D721Med (cell line): Measurements from ENCODE around the gene BICC1.

ENCODE experiments used
- DNase-seq: peaks from one replicate; pipeline ENCODE4 v3.0.0; 2011; ENCODE audit warnings: low spot score; ENCODE audit not compliant: insufficient read length
- FAIRE-seq: peaks from 2 replicates; lab custom pipeline; 2011; peaks lifted over from hg19 to GRCh38; lab: Jason Lieb, UNC
- TF ChIP-seq, protein P1 (sequence below): IDR thresholded peaks from 2 replicates; pipeline ENCODE4 v1.5.1; 2012; ENCODE audit warnings: mild to moderate bottlenecking, control low read depth; ENCODE audit not compliant: insufficient read depth; ENCODE audit errors: missing control alignments

BICC1 gene

DNA sequence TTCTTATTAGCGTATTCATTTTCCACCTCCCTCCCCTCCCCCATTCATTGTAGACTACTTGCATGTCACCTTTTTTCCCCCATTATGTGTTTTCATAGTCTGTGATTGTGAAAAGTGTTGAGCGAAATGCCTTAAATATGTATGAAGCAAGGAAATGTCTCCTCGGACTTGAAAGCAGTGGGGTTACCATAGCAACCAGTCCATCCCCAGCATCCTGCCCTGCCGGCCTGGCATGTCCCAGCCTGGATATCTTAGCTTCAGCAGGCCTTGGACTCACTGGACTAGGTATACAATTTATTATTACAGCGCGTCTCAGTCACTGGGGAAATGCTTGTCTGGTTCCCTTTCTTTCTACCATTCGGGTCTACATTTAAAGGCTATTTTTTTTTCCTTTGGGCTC lies 283.6 kb downstream of the BICC1 start:
- TF ChIP-seq, protein P1, sequence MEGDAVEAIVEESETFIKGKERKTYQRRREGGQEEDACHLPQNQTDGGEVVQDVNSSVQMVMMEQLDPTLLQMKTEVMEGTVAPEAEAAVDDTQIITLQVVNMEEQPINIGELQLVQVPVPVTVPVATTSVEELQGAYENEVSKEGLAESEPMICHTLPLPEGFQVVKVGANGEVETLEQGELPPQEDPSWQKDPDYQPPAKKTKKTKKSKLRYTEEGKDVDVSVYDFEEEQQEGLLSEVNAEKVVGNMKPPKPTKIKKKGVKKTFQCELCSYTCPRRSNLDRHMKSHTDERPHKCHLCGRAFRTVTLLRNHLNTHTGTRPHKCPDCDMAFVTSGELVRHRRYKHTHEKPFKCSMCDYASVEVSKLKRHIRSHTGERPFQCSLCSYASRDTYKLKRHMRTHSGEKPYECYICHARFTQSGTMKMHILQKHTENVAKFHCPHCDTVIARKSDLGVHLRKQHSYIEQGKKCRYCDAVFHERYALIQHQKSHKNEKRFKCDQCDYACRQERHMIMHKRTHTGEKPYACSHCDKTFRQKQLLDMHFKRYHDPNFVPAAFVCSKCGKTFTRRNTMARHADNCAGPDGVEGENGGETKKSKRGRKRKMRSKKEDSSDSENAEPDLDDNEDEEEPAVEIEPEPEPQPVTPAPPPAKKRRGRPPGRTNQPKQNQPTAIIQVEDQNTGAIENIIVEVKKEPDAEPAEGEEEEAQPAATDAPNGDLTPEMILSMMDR: no peak
- no peak for FAIRE-seq
- DNase-seq: no peak

DNA sequence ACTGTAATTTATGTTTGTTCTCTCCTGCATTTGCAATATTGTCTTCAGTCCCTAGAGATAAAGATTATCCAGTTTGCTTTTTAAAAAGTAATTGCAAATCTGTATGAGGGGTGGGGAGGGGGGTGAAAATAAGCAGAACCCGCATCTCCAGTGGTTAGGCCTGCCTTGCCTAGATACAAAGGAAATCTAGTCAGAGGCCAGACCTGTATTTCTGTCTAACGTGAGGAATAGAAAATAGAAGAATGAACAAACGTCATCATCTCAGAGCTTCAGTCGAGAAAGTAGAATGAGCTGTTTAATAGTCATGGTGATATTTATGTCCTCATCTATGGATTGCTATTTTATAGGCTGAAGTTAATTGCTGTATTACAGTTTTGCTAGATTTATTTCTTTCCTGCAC lies 284.2 kb downstream of the BICC1 start:
- FAIRE-seq (peak; percentile 32), DNase-seq (no peak)
- TF ChIP-seq, protein P1: no peak

DNA sequence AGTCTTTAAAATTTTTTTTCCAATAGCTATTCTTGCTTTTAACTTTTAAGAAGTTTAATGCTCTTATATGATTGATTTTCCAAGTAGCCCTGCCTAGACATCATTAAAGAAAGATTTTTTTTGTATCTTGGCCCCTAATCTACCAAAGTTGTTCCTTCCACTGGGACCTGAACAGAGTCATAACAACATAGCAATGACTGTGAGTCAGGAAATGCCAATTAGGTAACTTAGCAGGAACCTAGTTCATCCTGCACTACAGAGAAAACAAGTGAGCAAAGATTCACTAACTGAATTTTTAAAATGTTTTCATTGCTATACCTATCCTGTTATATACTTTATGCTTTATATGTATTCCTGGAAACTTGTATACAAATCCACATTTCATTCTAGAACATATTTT lies 284.7 kb downstream of the BICC1 start:
- FAIRE-seq (no peak), DNase-seq (no peak)
- TF ChIP-seq, protein P1: no peak

DNA sequence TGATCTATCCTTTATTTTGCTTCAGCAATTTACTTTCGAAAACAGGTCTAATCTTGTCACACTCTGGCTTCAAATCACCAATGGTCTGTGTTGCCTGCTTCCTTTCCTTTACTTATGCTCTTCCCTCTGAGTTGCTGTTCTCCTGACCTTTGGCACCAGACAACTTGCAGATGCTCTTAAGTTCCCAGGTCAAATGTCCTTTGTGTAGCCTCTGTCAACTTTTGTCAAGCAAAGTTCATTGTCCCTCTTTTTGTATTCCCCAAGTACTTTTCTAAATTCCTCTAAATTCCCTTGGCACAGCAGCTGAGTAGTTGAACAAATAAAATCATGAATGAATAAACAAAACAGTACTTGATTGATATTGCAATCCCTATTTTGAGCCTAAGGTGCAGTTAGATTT lies 289.4 kb downstream of the BICC1 start:
- no peak for FAIRE-seq
- TF ChIP-seq, protein P1: no peak
- no peak for DNase-seq

DNA sequence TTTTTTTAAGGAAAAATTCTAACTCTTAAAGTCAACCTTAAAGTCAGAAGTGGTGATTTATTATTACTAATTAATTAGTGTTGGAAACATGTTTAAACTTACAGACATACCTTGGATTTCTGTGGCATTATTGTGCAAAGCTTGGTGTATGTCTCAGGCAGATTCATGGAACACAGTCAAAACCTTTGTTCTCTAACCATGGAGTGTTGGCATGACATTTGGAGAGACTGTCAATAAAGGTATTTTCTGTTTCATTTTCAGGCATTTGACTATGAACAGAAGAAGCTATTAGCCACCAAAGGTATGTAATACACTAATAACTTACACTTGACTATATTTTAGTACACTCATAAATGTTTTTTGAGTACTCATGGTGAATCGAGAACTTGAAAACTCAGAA lies 293.7 kb downstream of the BICC1 start:
- no peak for FAIRE-seq
- no peak for DNase-seq
- TF ChIP-seq, protein P1: no peak

DNA sequence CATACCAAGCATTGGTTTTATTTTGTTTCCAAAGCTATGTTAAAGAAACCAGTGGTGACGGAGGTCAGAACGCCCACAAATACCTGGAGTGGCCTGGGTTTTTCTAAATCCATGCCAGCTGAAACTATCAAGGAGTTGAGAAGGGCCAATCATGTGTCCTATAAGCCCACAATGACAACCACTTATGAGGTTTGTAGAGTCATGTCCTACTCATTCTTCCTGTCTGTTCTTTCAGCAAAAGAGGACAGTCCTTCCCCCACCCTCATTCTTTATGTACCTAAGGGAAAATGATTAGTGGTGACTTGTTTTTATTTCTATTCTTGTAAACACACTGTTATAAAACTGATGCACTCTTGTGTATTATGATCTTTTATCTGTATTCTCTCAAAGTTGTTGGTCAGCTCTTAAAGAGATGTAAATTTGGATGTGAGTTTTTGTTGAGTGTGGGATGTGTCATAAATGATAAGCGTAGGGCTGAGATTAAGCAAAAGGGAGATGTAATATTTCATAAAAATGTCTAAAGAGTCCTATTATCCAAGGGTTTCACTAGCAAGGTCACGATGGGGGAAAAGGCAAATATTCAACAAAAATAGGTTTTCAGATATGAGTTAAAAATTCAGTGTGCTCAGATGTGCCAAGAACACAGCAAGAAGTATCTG lies 294.4 kb downstream of the BICC1 start:
- TF ChIP-seq, protein P1: no peak
- no peak for FAIRE-seq
- DNase-seq: no peak

DNA sequence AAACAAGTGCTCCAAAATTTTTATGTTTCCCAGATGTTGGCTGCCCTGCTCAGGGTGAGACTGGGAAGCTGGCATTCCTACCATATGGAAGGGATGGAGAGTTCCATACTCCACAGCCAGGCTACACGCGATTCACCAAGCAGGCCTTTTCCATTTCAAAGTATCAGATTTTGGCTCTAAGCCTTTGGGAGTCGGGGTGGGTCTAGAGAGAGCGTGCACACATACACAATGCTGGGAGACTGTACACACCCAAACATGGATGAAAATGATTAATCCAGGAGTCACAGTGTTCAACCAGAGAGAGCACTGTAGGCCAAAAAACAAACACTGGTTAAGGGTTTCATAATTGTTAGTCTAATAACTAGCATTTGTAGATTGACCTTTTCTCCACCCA lies 295.0 kb downstream of the BICC1 start:
- DNase-seq (no peak), FAIRE-seq (no peak)

More for the DNA sequence above, 295.0 kb downstream of the BICC1 start:
- TF ChIP-seq, protein P1: no peak
